GF-D8 (cell line): ENCODE measurements around the gene HMG20B.

Experiments
- DNase-seq: peaks from one replicate; lab custom pipeline; 2025; lab: John Stamatoyannopoulos, UW

HMG20B gene

DNA sequence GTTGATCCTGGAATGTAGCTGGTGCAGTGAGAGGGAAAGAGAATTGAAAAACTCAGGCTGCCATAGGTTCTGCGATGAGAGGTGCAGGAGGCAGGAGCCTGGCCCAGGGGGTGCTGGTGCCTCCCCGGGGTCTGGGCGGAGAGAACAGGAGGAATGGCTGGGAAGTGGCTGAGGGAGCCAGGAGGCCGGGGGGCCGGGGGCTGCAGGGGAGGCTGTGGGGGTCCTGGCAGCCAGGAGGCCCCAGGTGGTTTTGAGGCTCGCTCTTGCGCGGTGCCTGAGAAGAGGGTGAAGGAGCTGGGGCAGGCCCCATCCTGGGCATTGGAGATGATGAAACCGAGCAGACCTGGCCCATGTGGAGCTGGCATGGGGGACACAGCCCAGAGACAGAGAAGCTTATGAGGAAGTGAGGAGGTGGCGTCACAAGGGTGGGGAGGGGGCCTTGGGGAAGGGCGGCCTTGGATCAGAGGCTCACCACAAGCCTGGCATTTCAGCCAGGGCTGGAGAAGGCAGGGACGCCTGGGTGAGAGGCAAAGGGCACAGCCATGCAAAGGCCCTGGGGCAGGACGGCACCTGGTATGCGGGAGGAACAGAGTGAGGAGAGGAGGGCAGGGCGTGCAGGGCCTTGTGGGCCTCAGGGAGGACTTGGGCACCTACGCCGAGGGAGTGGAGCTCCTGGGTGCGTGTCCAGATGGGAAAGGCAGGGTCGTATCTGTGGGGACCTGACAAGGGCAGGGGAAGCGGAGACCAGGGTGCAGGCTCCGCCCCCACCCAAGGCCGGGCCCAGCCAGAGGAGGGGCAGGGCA lies 35.1 kb upstream of the HMG20B start:
- DNase-seq, result no peak

DNA sequence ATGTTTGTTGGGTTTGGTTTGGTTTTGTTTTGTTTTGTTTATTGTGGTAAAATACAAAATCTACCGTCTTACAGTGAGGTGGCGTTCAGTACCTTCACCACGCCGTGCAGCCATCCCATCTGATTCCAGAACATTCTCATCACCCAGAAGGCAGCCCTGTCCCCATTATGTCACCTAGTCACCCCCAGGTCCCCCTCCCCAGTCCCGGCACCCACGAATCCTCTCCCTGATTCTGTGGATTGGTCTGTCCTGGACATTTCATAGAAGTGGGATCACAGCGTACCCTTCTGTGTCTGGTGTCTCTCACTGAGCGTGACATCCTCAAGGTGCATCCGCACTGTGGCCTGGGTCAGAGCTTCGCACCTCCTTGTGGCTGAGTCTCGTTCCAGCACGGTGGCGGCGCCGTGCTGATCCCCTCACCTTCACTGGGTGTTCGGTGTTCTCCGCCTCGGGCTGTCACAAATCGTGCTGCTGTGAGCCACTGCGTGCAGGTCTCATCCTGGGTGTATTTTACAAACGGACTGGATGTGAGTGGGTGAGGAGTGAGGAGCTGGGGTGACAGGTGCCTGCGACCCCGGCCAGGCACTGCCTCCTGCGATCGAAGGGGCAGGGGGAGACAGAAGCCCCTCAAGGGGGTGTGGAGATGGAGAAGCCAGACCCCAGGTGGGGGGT lies 34.4 kb upstream of the HMG20B start:
- DNase-seq, result no peak

DNA sequence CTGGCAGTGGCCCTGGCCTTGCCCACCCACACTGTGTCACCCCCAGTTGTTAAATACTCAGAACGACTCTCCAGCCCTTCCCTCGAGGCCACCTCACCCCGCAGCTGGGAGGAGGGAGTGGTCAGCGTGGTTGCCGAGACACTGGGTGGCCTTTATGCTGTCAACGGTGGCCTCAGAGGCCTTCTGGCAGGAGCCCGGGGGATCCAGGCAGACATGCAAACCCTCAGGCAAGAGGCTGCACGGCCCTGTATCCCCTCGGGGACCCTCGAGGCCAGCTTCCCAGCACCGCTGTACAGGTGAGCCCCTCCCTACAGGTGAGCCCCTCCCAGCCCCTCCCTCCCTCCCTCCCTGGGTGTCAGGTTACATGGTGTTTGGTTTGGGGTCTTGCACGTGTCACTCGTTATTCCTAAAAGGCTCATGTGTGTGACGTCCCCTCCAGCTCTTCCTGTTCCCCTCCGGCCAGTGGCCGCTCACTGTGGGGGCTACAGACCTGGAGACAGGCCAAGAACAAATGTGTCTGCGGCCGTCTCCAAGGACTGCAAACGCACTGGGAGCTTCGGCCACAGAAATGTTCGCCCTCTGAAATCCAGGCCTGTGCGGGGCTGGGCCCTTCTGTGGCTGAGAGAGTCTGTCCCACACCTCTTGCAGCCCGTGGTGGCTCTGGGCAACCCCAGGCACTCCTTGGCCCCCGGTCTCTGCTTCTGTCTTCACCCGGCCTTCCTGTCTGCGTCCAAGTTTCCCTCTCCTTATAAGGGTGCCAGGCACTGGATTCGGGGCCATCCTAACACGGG lies 33.6 kb upstream of the HMG20B start, which contains the start of gene TEKTIP1:
Gene TEKTIP1 (plus strand): TSS at position 210 of the 791 bp plus-strand sequence. CDS start 4 bp downstream, at position 214.
- DNase-seq, result no peak

DNA sequence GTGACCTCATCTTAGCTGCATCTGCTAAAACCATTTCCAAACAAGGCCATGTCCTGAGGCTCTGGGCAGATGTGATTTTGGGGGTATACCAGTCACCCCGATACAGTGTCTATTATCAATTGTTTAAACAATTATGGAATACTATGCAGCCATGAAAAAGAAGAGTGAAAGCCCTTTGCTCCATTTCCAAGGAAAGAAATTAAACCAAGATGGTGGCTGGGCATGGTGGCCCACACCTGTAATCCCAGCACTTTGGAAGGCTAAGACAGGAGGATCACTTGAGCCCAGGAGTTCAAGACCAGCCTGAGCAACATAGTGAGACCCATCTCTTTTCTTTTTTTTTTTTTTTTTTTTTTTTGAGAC lies 33.0 kb upstream of the HMG20B start:
- no peak for DNase-seq

DNA sequence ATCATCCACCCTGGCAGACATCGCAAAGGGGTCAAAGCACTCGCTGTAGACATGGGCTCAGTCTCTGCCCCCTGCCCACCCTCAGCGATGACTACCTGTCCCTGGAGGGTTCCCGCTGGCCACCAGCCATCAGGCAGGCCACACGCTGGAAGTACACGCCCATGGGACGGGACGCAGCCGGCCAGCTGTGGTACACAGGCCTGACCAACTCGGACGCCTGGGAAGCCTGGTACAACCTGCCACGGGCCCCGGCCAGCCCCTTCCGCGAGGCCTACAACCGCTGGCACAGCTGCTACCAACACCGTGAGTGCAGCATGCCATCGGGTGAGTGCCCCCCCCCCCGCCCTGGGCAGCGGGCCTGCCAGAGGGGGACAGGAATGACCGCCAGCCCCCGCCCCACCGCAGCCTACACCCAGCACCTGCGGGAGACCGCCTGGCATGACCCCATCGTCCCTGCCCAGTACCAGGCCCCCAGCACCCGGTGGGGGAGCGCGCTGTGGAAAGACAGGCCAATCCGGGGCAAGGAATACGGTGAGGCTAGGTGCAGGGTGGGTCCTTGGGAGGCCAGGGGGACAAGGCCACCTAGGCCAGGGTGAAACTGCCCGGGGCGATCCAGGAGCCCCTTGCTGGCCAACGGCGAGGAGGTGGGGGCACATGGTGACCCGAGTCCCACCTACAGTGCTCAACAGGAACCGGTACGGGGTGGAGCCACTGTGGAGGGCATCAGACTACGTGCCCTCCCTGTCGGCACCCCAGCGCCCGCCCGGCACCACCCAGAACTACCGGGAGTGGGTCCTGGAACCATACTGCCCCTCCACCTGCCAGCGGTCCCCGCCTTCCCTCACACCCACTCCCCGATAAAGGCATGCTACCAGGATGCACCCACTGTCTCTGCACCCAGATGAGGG lies 29.3 kb upstream of the HMG20B start:
- no peak for DNase-seq

DNA sequence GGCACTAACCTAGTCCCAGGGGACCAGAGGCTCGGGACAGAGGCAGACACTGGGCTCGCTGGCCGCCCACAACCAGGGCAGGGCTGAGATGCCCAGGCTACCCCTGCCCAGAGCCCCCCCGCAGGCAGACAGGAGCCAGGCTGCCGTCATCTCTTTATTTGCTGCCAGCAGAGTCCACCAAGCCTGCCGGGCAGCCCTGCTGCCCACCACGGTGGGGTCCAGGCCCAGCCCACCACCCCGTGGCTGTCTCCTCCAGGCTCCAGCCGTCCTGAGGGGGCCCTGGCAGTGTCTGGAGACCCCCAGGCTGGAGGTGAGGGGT lies 28.7 kb upstream of the HMG20B start:
- no peak for DNase-seq

DNA sequence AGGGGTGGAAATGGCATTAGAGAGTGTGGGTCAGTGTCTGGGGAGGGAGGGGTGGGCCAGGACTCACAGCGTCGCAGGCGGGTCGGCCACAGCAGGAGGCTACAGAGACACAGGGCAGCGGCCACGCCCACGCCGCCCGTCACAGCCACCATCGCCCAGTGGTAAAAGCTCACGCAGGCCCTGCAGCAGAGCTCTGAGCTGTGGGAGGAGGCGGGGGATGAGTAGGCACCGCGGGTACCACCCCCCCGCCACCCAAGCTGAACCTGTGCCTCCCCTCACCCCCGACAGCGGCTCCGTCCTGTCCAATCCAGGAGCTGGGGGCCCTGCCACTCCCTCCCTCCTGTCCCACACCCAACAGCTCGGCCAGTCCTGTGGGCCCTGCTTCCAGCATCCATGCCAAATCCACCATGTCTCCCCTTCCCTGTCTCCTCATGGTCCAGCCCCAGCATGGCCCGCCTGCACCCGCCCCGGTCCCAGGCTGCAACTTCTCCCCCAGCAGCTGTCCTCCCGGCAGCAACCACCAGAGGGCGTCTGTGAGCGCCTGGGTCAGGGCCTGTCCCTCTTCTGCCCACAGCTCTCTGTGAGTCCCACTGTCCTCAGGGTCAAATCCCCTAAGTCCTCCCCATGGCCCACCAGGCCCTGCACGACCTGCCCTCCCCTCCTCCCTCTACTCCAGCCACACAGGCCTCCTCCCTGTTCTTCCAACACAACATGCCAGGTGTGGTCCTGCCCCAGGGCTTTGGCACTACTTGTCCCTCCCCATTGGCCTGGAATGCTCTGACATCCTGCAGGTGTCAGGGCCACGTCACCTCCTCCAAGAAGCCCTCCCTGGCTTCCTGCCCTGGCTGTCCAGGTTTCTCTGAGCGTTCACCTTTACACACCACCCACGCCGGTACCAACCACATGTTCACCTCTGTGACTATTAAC lies 27.7 kb upstream of the HMG20B start:
- DNase-seq, result no peak

DNA sequence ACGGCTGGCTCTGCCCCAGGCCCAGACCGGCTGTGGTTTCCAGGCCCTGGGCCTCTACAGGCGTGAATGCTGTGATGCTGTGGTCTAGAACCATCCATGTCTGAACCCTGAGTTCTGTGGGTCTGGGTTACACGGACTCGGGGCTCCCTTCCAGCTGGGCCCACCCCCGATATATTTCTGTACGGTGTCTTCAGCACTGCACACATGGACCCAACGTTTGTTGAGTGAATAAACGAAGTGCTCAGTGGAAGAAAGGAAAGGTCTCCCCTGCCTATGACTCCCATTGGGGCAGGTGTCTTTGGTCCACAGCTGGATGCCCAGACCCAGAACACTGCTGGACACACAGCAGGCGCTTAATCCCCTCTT lies 27.1 kb upstream of the HMG20B start:
- no peak for DNase-seq

DNA sequence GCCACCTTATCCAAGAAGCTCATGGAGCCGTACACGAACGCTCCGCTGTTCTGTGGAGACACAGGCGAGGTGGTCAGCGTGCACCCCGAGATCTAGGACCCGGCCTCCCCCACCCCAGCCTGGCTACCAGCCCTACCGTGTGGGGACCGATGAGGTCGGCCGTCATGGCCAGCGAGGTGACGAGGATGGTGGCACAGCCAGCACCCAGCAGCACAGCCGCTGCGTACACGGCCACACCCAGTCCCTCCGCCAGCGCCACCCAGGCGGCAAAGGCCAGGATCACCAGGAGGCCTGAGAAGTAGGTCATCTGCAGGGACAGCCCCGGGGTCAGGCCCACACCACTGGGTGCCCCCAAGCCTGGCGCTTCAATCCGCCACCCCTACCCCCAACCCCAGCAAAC lies 26.6 kb upstream of the HMG20B start:
- DNase-seq, result no peak

DNA sequence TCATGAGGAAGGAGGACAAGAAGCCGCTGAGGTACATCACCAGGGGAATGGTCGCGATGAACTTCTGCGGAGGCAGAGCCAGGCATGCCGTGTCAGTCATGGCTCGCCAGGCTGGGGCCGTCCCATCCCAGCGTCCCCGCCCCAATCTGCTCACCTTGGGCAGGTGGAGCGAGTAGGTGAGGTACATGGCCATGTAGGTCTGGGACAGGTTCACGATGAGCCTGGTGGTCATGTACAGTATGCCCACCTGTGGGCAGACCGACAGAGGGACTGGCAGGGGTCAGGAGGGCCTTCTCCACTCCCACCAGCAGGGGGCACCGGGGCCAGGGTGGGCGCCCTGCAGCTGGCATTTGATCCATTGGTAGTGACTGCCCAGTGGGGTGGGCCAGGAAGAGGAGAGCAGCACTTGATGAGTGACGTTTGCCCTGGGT lies 25.4 kb upstream of the HMG20B start:
- DNase-seq, result no peak

DNA sequence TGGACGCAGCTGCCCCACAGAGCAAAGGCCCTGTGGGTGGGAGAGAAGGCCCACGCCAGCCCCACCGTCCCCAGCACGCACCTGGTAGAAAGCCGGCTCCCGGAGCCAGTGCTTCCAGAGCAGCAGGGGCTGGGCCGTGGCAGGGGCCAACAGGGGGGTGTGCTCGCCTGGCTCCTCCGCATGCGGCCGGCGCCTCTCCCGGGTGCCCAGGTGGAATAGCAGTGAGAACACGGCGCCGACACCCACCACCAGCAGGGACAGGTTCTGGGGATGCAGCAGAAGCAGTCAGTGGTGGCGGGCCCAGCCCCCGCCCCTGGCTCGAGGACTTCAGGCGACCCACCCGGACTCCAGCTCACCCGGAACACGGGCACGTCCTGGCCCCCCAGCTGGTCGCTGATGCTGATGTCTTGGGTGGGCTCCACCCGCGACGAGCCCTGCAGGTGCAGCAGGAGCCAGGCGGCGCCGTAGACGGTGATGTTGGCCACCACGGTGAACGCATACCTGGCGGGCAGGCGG lies 24.9 kb upstream of the HMG20B start:
- DNase-seq, result no peak

DNA sequence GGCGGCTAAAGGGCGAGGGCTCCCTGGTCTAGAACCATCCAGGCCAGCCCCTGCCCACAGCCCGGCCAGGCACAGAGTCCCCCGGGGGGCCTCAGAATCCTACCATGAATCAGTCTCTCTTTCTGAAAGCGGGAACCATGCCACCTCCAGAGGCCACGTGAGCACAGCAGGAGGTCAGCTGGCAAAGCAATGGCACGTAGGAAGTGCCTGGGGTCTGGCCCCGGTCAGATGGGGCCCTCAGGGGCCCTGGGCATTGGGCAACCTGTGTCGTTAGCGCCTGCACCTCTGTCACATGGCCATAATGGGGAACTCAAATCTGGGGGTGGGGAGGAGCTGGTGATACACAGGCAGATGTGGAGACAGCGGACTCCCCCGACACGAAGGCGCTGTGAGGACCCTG lies 24.1 kb upstream of the HMG20B start:
- DNase-seq, result peak; percentile 75

DNA sequence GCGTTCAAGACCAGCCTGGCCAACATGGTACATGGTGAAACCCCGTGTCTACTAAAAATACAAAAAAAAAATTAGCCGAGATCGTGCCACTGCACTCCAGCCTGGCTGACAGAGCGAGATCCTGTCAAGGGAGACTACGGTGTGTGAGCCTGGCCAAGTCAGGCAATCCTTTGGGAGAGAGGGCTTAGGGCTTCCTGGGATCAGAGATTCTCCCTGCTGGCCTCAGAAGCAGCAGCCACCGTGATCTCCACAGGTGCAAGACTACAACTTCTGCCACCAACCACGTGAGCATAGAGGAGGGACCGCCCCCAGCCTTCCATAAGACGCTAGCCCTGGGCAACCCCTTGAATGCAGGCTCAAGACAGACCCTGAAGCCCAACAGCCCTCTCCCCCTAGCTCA lies 22.9 kb upstream of the HMG20B start:
- DNase-seq, result no peak

DNA sequence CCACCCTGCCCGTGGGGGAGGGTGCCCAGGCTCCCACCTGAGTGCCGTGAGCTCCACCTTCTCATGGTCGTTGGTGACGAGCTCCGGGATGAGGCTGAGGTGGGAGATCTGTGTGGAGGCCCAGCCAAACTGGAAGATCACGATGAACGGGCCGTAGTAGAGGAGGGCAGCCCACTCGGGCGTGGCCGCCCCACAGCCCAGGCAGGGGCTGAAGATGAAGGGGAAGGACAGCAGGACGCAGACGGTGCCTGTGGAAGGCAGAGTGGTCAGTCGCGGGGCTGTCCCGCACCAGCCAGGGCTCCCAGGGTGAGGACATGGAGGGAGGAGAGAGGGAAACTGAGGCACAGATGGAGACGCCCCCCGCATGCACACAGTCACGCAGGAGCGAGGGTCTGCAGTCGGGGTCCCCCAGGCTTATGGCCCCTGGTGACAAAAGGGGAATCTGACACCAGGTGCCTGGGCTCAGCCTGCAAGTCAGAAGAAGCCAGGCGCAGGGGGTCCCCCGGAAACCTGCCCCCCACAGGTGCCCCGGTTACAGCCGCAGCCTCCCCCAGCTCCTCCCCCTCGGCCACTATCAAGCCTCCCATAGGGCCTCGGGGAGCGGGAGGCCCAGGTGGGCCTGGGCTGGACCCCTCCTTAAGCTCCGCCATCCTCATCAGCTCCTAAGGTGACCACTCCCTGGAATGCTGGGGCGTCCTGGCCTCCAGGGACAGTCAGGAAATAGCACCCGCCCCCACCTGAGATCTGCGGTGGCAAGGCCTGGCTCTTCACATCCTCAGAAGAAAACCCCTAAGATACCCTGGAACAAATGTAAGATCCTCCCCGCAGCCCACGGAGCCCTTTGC lies 21.6 kb upstream of the HMG20B start:
- DNase-seq, result no peak

DNA sequence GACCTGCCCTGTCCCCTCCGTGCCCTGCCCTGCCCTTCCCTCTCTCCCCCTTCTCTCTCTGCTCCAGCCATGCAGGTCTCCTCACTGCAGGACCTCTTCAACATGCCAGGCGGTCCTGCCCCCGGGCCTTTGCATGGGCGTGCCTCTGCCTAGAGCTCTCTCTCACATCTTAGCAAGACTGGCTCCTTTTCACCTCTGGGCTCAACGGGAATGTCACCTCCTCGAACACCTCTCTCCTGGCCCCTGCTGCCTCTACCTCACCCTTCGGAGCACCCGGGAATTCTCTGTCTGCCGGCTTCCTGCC lies 21.0 kb upstream of the HMG20B start:
- DNase-seq, result no peak

DNA sequence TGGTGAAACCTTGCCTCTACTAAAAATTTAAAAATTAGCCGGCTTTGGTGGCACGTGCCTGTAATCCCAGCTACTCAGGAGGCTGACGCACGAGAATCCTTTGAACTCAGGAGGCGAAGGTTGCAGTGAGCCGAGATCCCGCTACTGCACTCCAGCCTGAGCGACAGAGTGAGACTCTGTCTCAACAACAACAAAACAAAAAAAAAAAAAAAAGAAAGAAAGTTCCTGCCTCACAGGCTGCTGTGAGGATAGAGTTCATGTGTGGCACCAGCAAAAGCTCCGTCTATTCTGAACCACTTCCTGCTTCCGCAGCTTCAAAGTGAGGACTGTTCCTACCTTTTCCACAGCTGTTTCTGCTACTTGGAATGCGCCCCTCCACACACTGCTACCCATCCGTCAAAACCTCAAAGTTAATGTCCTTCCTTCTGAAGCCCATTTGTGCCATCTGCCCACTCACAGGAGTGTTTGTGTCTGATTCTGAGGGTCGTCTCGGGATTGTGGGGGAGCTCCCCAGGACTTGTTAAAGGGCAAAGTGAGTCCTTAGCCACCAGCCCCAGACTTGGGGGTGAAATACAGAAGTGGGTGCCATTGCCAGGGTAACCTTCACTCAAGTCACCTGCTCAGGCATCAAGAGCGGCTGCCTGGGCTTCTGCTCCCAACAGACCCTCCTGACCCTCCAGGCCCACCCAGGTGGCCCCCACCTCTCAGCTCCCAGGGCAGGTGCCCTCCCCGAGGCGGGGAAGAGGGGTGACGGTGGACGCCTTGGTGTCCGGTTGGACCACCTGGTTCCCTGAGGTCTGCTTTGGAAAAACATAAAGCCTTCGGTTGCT lies 18.3 kb upstream of the HMG20B start:
- no peak for DNase-seq

DNA sequence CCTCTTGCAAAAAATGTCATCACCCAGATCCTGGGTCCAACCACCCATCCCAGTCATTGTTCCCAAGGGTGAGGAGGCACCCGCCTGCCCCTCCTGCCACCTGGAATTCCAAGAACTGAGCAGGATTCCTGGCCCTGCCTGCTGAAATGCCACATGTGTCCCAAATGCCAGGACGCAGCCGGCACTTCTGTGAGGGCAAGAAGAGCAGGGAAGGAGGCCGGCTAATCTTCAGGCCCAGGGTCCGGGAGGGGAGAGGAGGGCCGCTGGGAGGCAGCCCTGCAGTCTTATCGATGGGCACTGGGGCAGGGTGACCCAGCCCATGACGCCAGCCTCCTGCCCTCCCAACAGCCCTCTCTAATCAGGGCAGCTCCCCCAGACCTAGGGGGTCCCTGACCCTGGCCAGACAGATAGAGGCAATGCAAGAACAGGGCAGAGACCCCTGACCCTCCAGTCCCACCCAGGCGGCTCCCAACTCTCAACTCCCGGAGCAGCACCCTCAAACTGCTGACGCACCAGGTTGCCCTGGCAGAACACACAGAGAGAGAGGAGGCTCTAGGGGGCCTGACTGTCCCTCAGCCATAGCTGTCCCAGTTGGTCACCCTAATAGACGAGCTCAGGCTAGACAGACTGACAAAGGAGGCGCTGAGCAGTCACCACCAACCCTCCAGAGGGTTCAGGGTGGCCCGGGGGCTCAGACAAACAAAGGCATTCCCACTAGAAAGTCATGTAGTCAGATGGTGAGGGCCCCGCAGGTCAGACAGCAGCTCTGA lies 16.9 kb upstream of the HMG20B start:
- no peak for DNase-seq

DNA sequence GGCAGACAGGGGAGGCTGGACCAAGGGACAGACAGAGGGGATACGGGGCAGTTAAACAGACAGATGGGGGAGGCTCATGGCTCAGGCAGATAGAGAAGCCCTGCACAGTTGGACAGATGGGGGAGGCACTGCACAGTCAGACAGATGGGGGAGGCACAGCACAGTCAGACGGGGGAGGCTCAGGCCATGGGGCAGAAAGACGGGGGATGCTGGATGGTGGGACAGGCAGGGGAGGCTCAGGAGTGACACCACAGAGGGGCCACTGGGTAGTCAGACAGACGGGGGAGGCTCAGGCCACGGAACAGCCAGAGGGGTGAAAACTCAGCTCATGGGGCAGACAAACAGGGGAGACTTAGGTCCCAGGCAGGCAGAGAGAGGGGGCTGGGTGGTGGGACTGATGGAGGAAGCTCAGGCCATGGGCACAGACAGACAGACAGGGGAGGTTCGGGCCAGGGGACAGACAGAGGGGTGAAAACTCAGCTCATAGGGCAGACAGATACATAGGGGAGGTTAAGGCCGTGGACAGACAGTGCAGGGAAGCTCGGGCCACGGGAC lies 16.2 kb upstream of the HMG20B start:
- no peak for DNase-seq
